GM19193 (cell line): ENCODE data around the gene LDLRAD4.

Source experiments
- POLR2A ChIP-seq: IDR thresholded peaks from 4 replicates; pipeline ENCODE4 v1.6.1; 2011; ENCODE audit not compliant: insufficient read depth, insufficient read length; ENCODE audit errors: extremely low read depth

The LDLRAD4 gene

DNA sequence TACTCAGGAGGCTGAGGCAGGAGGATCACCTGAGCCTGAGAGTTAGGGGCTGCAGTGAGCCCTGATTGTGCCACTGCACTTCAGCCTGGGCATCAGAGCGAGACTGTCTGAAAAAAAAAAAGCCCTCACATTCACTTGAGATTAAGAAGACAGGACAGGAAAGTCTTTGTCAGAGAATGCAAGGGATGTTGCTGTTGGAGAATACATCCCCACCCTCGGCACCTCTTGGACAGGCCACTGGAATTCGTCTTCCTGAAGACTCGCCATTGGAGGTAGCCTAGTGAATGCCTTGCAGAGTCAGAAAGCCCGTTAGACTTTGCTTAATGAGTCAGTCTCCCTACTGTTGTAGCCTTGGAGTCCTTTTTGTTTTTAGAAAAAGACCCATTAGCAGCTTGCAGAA lies 302.2 kb downstream of the LDLRAD4 start:
- no peak for TF ChIP-seq POLR2A

GRCh38 chr18:13521418-13521817 lies 302.9 kb downstream of the LDLRAD4 start:
- TF ChIP-seq POLR2A = no peak

DNA sequence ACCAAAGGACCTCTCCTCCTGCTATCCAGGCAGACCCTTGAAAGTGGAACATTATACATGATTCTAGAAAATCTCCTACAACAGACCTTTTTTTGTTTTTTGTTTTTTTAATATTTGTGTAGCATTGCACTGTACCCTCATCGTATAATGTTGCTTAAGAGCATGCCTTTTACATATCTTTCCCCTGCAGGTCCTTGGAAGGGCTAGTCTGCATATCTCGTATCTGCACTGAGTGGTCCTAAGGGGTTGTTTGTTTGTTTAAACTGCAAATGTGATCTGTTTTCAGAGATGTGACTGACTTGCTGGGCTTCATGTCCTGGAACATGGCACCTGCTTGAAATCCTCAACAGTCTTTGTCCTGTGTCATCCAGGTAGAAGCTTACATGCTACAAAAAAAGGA lies 303.7 kb downstream of the LDLRAD4 start:
- TF ChIP-seq POLR2A = no peak

GRCh38 chr18:13522861-13523660 lies 304.5 kb downstream of the LDLRAD4 start:
- TF ChIP-seq POLR2A = no peak

DNA sequence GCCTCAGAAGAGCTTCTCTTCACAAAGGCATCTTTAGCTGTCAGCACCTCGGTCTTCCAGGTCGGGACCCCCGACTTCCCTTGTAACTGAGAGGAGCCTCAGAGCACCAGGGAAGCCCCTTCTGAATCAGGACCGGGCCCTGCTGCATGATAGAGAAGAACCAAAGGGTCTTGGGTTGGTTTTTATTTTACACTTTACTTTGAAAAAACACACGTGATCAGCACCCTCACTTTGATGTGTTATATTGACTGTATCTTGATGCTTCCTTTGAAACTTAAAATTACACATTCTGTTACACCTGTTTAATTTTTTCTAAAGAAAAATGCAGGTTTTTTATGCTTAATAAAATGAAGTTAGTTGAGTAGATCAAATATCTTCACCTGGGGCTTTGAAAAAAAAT lies 305.5 kb downstream of the LDLRAD4 start:
- no peak for TF ChIP-seq POLR2A

DNA sequence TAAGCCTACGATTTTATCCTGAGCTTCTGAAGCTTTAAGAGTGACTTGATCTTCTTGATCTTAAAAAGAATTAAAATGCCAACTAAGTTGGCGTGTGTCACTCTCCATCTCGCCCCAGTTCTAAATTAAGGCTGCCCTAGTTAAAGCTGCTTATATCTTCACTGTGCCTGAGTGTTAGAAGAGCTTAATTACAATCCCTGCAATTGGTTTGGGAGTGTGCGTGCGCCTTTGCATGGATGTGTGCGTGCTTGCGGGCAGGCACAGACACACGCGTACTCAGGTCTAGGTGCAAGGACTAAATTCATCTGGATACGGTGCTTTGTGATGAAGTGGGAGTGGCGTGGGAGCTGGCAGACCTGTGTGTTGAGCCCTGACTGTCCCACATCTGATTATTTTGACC lies 306.3 kb downstream of the LDLRAD4 start:
- TF ChIP-seq POLR2A = no peak

DNA sequence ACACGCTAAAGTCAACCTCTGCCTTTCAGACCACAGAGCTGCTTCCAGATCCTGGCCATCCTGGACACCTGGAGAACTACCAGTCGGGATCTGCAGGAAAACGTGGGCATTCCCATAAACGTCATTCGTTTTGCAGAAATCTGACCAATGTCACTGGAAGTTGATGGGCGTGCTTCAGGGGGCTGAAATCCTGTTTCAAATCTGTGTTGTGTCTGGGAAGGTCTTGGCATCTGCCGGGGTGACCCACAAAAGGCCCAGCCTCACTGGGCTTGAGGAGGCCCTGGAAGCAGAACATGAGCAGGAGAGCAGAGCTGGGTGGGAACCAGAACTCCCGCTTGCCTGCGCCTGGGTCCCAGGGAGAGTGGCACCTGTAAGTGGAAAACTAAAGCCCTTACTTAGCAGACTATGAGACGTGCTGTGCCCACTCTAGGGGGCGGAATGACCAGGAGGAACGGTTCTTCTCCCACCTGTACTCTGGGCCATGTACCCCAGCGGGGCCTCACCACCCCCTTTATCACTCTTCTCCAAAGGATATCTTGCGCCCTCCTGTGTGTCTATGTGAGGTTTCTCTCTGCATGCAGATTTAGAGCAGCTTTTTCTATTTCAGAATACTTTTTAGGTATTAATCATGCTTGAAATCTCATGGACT lies 306.9 kb downstream of the LDLRAD4 start:
- no peak for TF ChIP-seq POLR2A

GRCh38 chr18:13526519-13526918 lies 308.0 kb downstream of the LDLRAD4 start:
- TF ChIP-seq POLR2A = no peak

DNA sequence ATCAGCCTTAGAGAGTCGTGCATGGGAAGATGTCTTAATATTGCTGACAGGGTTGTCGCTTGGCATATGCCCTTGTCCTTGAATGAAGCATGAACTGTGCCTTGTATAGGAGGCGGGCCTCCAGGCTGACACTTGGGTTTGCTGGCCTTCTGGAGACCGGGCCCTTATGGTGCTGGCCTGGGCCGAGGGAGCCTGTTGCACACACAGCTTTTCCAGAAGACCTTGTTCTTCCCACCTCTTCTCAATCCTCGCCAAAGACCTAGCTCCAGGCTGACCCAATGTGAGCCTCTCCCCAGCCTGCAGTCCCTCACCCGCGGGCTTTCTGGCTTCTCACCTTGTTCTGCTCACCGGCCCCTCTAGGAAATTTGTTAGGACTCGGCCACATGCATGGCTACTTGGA lies 308.7 kb downstream of the LDLRAD4 start:
- TF ChIP-seq POLR2A = no peak

- no peak for TF ChIP-seq POLR2A
Measured at GRCh38 chr18:13527730-13528129, 309.2 kb downstream of the LDLRAD4 start.

- no peak for TF ChIP-seq POLR2A
Measured at GRCh38 chr18:13528739-13529392, 310.3 kb downstream of the LDLRAD4 start.

- TF ChIP-seq POLR2A = no peak
Measured at GRCh38 chr18:13530033-13530878, 311.7 kb downstream of the LDLRAD4 start.

DNA sequence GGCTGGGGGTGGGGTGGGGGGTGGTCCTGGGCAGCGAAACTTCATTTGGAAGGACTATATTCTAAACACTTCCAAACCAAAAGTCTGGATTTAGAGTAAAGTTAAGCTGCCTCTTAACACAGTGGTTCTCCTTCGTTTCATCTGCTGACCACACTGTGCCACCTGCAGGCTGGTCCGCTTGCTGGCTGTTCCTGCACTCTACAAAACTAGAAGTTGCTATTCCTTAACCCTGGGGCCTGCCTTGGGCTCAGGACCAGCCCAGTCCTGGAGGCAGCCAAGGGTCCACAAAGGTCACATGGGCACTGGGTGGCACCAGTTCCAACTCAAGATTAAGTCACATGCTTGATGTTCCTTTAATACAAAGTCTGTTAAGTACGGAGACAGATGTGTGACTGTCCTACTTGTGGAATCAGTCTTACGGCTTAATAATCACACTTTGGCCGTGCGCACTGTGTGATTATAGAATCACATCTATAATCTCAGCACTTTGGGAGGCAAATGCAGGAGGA lies 312.4 kb downstream of the LDLRAD4 start:
- TF ChIP-seq POLR2A = no peak

GRCh38 chr18:13531681-13532325 lies 313.2 kb downstream of the LDLRAD4 start:
- no peak for TF ChIP-seq POLR2A

- TF ChIP-seq POLR2A = no peak
Measured at GRCh38 chr18:13532406-13533075, 314.0 kb downstream of the LDLRAD4 start.

GRCh38 chr18:13534631-13535030 lies 316.1 kb downstream of the LDLRAD4 start:
- TF ChIP-seq POLR2A = no peak
